GM21528 (cell line): ENCODE results near the gene GRIA2.
"Not testable (repeated sequence)": the region's sequence is repeated elsewhere in the genome, so short reads cannot be mapped to it uniquely, and the experiment has no call there.

Source experiments
- ATAC-seq: cut with Tn5 transposase; IDR thresholded peaks from one replicate; pipeline ENCODE4 v1.9.1; 2021; ENCODE audit warnings: mild to moderate bottlenecking, moderate library complexity; ENCODE audit not compliant: unreplicated experiment, low FRiP score

GRIA2 gene

DNA sequence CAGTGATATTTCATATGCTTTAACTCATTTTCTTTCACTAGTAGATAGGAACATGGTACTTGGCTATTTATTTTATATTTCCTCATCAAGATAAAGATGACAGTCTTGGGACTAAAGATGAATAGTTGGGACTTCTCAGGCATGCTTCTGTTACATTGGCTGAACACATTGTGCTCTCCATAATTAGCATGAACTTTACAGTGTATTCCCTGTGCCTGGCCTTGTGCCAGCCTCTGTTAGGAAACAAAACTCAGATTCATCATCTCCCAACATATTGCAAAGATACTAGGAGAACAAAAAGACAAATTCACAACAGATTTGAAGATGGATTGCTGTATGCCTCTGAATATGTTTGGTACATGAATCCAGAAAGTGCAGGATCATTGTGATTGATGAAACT lies 26.4 kb downstream of the GRIA2 start:
- no peak for ATAC-seq

DNA sequence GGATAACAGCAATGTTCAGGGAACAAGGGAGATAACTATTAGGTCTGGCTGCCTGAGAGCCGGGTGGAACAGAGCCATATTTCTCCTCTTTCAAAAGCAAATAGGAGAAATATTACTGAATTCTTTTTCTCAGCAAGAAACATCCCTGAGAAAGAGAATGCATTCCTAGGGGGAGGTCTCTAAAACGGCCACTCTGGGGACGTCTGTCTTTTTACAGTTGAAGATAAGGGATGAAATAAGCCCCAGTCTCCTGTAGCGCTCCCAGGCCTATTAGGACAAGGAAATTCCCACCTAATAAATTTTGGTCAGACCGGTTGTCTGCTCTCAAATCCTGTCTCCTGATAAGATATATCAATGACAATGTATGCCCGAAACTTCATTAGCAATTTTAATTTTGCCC lies 37.6 kb downstream of the GRIA2 start:
- not testable (repeated sequence) for ATAC-seq

GRCh38 chr4:157265281-157265680 lies 44.8 kb downstream of the GRIA2 start:
- ATAC-seq: no peak

GRCh38 chr4:157270108-157270507 lies 49.6 kb downstream of the GRIA2 start:
- ATAC-seq: no peak

GRCh38 chr4:157270552-157270951 lies 50.0 kb downstream of the GRIA2 start:
- ATAC-seq: no peak

DNA sequence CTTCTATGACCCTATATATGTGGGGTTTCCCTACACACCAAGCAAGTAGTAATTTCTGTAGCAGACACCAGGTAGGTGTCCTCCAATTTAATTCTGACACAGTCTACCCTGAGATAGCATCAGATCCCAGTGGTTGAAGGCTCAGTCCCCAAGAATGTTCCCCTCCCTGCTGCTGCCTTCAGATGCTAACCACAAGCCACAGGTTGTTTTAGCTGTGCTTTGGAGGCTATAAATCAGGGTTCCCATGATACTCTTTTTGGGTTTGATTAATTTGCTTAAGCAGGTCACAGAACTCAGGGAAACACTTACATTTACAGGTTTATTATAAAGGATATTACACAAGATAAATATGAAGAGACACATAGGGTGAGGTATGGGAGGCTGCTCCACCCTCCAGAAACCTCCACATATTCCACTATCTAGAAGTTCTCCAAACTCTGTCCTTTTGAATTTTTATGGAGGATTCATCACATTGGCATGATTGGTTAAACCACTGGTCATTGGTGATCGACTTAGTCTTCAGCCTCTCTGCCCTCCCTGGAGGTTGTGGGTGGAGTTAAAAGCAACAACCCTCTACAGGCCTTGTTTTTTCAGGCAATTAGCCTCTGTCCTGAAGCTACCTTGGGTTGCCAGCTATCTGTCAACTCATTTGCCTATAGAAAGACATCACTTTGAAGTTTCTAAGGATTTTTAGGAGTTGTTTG lies 50.8 kb downstream of the GRIA2 start:
- ATAC-seq: no peak

DNA sequence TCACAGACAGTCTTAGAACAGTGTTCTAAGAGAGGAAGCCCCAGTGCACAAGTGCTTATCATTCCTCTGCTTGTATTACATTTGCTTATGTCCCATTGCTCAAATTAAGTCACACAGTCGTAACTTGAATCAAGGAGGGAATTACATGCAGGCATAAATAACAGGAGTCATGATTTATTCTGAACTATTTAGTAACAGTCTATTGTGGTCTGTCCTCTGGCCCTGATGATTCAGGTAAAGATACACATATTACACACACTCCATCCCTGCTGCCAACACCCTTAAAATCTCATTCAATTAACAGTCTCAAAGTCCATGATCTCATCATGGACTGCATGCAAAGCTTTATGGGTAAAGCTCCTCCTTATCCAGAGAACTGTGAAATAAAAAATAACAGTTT lies 60.1 kb downstream of the GRIA2 start:
- no peak for ATAC-seq

DNA sequence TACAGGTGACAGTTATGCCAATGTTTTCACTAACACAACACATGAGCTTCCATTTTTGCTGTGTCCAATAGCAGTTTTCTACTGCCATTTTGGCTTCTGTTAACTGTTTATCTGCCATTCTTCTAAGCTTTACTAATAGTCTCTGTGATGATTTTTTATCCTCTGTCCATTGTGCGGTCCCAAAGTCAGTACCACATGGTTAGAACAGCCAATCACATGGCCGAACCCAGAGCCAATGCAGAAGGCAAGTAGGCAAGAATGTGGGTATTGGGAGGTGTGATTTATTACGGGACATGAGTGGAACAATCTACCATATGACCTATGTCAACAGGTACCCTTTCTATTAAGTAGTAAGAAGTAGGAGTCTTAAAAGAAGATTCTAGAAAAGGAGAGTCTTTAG lies 61.5 kb downstream of the GRIA2 start:
- ATAC-seq: no peak

- no peak for ATAC-seq
These were observed 66.9 kb downstream of the GRIA2 start for GRCh38 chr4:157287445-157287844.

GRCh38 chr4:157290622-157291021 lies 70.1 kb downstream of the GRIA2 start:
- ATAC-seq: no peak

DNA sequence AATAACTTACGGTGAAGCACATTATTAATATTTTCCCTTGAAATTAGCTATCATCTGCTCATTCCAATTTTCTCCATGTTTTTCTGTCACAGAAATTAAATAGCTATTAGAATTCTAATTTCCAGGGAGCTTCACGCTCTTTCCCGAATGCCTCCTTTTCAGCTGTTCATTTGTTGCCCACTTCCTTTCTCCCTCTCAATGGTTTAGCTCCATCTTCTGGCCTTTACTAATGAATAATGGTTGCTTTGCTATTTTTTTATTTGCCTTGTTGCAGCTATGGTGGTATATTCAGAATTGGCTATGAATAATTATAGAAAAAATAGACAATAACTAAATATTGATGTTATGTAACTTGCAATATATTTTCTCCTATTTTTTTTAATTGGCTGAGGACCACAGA lies 70.5 kb downstream of the GRIA2 start:
- no peak for ATAC-seq

GRCh38 chr4:157293673-157294072 lies 73.1 kb downstream of the GRIA2 start:
- no peak for ATAC-seq

GRCh38 chr4:157294575-157294974 lies 74.0 kb downstream of the GRIA2 start:
- no peak for ATAC-seq

DNA sequence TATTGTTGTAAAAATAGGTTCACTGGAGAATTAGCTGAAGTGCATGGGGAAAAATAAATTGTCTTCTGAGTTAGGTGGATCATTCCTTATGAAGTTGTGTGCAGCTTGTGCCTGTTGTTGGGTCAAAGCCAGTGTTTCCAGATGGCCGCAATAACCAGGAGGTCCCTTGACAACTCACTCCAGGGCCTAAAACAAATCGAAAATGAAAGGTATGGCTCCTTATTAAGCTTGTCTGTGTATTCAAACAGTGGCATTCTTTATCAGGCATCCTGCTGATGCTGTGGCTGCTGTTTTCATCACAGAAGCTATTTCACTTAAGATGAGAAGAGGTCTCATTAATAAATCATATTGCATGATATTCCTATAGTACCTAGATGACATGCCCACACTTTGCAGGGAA lies 80.2 kb downstream of the GRIA2 start:
- ATAC-seq: no peak

- no peak for ATAC-seq
These were observed 83.0 kb downstream of the GRIA2 start for GRCh38 chr4:157303471-157303960.

DNA sequence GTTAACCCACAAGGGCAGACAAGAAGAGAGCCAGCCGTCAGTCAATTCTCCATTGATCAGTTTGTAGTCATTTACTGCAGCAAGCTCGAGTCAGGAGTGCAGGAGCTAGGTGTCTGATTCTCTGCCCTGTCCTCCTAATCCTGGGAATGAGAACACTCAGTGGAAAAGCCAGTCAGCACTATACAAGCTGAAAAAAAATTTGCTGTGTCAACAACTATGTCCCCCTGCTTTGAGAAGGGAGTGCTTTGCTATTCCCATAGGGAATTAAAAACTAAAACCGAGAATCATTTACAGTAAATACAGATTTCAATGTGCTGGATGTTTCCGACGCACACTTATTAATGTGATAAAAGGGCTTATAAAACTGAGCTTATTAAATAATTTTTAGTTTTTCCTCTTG lies 84.2 kb downstream of the GRIA2 start:
- ATAC-seq: no peak

DNA sequence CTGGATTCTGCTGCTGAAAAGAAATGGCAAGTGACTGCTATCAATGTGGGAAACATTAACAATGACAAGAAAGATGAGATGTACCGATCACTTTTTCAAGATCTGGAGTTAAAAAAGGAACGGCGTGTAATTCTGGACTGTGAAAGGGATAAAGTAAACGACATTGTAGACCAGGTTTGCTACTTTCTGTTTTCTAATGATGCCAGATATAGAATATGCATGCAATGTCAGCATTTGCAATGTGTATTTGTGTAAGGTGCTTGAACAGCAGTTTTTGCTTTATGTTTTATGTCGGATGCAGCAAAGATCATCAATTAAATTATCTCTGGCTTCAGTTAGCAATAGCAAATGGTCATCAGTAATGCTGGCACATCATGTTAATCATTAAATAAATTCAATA lies 92.2 kb downstream of the GRIA2 start:
- ATAC-seq: no peak

DNA sequence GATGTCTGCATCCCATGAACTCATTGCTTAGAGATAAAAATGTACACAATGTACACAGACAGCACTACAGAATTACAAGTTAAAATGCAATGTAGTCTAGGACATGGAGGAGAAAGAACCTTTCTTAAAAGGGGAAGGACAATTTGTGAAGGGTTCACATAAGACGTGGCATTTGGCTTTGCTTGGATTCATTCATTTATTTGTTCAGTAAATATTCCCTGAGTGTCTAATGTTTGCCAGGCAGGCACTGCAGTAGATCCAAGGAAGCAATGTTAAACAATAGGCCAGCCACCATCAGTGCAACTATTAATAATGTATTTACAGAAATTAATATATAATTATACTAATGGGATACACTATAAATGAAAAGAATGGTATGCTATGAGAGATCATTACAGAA lies 94.4 kb downstream of the GRIA2 start:
- ATAC-seq: no peak

GRCh38 chr4:157315968-157316367 lies 95.4 kb downstream of the GRIA2 start:
- no peak for ATAC-seq

DNA sequence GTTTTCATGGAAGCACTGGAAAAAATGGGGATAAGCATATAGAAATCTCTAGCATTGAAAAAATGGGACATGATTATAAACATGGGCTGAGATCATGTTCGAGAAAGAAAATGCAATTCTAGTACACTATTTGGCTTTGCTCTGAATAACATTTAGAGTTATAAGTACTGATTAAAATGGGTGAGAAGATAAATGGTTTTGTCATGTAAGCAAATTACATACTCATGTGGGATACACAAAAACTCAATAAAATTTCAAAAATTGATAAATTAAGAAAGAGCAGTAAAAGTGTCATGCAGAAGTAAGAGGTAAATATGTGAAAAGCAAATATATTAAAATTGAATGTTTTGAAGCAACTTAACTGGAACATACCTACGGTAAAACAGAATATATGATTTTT lies 99.6 kb downstream of the GRIA2 start:
- no peak for ATAC-seq

- ATAC-seq: no peak
These were observed 107.1 kb downstream of the GRIA2 start for GRCh38 chr4:157327666-157328065.

GRCh38 chr4:157357887-157358286 lies 137.4 kb downstream of the GRIA2 start:
- no peak for ATAC-seq

DNA sequence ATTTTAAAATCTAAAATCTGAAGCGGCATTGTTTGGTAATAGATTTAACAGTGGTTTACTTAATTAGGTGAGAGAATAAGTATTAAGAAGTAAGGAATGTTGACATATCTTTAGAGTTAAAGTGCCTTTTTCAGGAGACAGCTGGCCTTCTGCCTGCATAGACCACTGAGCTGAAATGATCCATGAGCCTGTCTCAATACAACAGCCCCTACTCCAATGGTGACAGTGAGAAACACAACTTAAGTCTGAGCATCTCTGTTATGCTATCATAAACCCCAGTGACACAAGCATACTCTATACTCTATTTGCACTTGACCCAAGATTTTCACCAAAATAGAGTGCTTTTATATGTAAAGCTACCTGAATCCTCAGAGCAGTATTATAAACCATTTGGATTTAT lies 137.9 kb downstream of the GRIA2 start:
- no peak for ATAC-seq
